ENCODE measurements around the gene TRIM38. TPM values are rescaled to one million over a fixed set of nuclear protein-coding genes. Genes with fewer than 3 reads are reported as not detected.

Gene TRIM38
- total and polyA plus RNA-seq, 2 of the 13 experiments (the other 11 are each of a cell fraction or from before 2014, with no cell fraction given): 2.5 to 3.1 TPM

DNA sequence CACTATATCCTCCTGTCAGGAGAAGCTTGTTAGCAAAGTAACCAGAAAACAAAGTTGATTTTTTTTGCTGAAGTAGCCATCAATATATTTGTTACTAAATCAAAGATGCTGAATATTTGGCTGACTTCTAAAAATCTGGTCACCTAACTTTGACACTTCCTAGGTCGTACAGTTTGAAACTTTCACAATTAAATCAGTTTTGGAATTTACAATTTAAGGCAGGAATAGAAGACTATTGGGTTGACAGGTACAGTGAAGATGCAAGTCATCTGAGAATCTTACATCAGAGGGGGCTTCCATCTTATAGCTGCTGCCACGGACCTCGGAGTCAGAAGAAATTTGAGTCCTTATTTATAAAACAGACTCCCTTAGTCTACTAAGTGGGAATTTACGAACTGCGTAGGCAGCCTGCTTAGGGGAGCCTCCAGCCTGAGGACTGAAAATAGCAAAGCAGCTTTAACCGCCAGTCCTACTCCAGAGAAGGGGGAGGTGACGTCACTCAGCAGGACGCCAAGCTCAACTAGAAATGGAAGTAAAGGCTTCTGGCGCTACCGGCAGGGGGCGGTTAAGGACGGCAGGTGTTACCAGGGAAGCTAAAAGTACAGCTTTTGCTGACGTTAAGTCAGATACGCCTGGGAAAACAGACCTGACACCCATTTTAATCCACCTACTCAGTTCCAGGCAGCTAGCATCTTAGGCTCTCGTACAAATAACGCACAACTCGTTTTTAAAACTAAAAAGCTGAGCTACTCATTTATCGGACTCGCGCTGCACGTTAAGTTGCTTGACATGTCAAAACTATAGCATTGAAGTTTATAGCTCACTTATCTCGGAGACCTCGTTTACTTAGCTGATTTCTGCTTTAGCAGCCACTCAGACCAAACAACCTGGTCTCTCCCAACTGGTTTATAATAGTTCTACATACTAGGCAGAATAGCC lies 63.6 kb downstream of the TRIM38 start (continued):
- TF ChIP-seq GTF3A (CRISPR knock-in tag; conservative IDR thresholded peaks at IDR 0.05) (no peak), ZNF670 (CRISPR knock-in tag; IDR thresholded peaks at IDR 0.05; ENCODE audit: borderline replicate concordance) (no peak; the same call in 1 of the 2 replicates), ELF4 (CRISPR knock-in tag; IDR thresholded peaks at IDR 0.05; ENCODE audit: borderline replicate concordance) (no peak), ZNF543 (CRISPR knock-in tag; IDR thresholded peaks at IDR 0.05) (no peak), FOXK1 (CRISPR knock-in tag; IDR thresholded peaks at IDR 0.05; ENCODE audit: borderline replicate concordance, low read depth) (peak; percentile 56; the same call in 1 of the 2 replicates), ATM (IDR thresholded peaks at IDR 0.05; ENCODE audit: borderline replicate concordance) (no peak), HNRNPH1 (optimal IDR thresholded peaks at IDR 0.05; ENCODE audit: low read depth, low read length) (no peak), ZBTB38 (CRISPR knock-in tag; IDR thresholded peaks at IDR 0.05) (peak; percentile 64; the same call in 1 of the 2 replicates), ZNF230 (CRISPR knock-in tag; IDR thresholded peaks at IDR 0.05) (no peak; the same call in none of the 2 replicates), ESRRA (CRISPR knock-in tag; IDR thresholded peaks at IDR 0.05; ENCODE audit: low read depth) (peak; percentile 17; the same call in 1 of the 2 replicates), HDAC6 (IDR thresholded peaks at IDR 0.05; ENCODE audit: low read depth, low read length) (no peak), DPF2 (CRISPR knock-in tag; IDR thresholded peaks at IDR 0.05; ENCODE audit: borderline replicate concordance, low read depth) (no peak), FOXJ3 (CRISPR knock-in tag; IDR thresholded peaks at IDR 0.05; ENCODE audit: borderline replicate concordance) (no peak), SIN3A (IDR thresholded peaks at IDR 0.05; ENCODE audit: borderline replicate concordance, low read depth, low read length) (peak; percentile 92), ZNF431 (CRISPR knock-in tag; IDR thresholded peaks at IDR 0.05; ENCODE audit: borderline replicate concordance, low read depth) (peak; percentile 68; the same call in 1 of the 2 replicates), ZNF546 (CRISPR knock-in tag; conservative IDR thresholded peaks at IDR 0.05) (no peak), CAMTA2 (CRISPR knock-in tag; IDR thresholded peaks at IDR 0.05; ENCODE audit: borderline replicate concordance) (no peak), KLF6 (CRISPR knock-in tag; IDR thresholded peaks at IDR 0.05) (no peak), PHF21A (CRISPR knock-in tag; IDR thresholded peaks at IDR 0.05) (no peak), PRMT3 (CRISPR knock-in tag; IDR thresholded peaks at IDR 0.05; ENCODE audit: borderline replicate concordance, low read depth) (no peak), ZNF792 (CRISPR knock-in tag; IDR thresholded peaks at IDR 0.05) (no peak)
- TF ChIP-seq, protein P1, sequence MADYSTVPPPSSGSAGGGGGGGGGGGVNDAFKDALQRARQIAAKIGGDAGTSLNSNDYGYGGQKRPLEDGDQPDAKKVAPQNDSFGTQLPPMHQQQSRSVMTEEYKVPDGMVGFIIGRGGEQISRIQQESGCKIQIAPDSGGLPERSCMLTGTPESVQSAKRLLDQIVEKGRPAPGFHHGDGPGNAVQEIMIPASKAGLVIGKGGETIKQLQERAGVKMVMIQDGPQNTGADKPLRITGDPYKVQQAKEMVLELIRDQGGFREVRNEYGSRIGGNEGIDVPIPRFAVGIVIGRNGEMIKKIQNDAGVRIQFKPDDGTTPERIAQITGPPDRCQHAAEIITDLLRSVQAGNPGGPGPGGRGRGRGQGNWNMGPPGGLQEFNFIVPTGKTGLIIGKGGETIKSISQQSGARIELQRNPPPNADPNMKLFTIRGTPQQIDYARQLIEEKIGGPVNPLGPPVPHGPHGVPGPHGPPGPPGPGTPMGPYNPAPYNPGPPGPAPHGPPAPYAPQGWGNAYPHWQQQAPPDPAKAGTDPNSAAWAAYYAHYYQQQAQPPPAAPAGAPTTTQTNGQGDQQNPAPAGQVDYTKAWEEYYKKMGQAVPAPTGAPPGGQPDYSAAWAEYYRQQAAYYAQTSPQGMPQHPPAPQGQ (CRISPR knock-in tag; IDR thresholded peaks at IDR 0.05; ENCODE audit: borderline replicate concordance): no peak
- TF ChIP-seq, protein P2, sequence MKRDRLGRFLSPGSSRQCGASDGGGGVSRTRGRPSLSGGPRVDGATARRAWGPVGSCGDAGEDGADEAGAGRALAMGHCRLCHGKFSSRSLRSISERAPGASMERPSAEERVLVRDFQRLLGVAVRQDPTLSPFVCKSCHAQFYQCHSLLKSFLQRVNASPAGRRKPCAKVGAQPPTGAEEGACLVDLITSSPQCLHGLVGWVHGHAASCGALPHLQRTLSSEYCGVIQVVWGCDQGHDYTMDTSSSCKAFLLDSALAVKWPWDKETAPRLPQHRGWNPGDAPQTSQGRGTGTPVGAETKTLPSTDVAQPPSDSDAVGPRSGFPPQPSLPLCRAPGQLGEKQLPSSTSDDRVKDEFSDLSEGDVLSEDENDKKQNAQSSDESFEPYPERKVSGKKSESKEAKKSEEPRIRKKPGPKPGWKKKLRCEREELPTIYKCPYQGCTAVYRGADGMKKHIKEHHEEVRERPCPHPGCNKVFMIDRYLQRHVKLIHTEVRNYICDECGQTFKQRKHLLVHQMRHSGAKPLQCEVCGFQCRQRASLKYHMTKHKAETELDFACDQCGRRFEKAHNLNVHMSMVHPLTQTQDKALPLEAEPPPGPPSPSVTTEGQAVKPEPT (CRISPR knock-in tag; IDR thresholded peaks at IDR 0.05; ENCODE audit: low read depth): no peak
- TF ChIP-seq, protein P3, sequence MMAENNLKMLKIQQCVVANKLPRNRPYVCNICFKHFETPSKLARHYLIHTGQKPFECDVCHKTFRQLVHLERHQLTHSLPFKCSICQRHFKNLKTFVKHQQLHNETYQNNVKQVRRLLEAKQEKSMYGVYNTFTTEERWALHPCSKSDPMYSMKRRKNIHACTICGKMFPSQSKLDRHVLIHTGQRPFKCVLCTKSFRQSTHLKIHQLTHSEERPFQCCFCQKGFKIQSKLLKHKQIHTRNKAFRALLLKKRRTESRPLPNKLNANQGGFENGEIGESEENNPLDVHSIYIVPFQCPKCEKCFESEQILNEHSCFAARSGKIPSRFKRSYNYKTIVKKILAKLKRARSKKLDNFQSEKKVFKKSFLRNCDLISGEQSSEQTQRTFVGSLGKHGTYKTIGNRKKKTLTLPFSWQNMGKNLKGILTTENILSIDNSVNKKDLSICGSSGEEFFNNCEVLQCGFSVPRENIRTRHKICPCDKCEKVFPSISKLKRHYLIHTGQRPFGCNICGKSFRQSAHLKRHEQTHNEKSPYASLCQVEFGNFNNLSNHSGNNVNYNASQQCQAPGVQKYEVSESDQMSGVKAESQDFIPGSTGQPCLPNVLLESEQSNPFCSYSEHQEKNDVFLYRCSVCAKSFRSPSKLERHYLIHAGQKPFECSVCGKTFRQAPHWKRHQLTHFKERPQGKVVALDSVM (CRISPR knock-in tag; IDR thresholded peaks at IDR 0.05): no peak
